ENCODE measurements around the gene FIGNL1.

Gene FIGNL1

DNA sequence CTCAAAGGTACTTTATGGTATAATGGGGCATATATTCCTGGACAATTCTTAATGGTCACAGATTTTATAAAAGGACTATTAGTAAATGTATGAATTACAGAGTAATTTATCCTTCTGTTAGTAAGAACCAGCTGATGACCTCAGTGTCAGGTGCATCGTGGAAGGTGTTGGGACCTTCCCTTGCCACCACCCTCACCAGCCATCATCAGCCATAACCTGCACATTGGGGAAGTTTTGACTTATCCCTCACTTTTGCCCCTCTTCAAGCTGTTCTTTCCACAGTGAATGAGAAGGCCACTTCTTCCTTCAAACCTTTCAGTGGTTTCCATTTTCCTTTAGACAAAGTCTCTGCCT is 52.2 kb downstream of the FIGNL1 start:
- H3K9ac ChIP-seq (ENCODE audit: low read length): no peak overlapping the region
- no peak overlapping the region for H2AFZ ChIP-seq (ENCODE audit: low read length)
- TF ChIP-seq CTCF (IDR thresholded peaks at IDR 0.05; ENCODE audit: low read length) (no peak), EZH2 (IDR thresholded peaks at IDR 0.05; ENCODE audit: borderline replicate concordance, low read length) (no peak)
- peaks cover 96% of the 10 kb centered on the region for H3K36me3 ChIP-seq (ENCODE audit: insufficient read depth, low read length)
- H4K20me1 ChIP-seq (ENCODE audit: insufficient read depth, low read length): no peaks in the 10 kb centered on the region
- H3K4me3 ChIP-seq (ENCODE audit: low read depth, low read length, poor library complexity, severe bottlenecking): no peak overlapping the region
- no peaks in the 10 kb centered on the region for H3K79me2 ChIP-seq (ENCODE audit: insufficient read depth, low read length)
- no peaks in the 10 kb centered on the region for H3K27me3 ChIP-seq (ENCODE audit: insufficient read depth, low read length)
- H3F3A ChIP-seq (ENCODE audit: insufficient read depth, low read length): peaks cover 15% of the 10 kb centered on the region
- peaks cover 7% of the 10 kb centered on the region for H3K4me1 ChIP-seq (ENCODE audit: insufficient read depth, low read length, severe bottlenecking)
- H3K9me2 ChIP-seq (ENCODE audit: low read depth, low read length): no peaks in the 10 kb centered on the region
- no peaks in the 10 kb centered on the region for H3K9me3 ChIP-seq (ENCODE audit: low read length)
- no peak overlapping the region for H3K27ac ChIP-seq (ENCODE audit: low read depth, low read length, poor library complexity, severe bottlenecking)
- H3K4me2 ChIP-seq (ENCODE audit: low read length): no peak overlapping the region

DNA sequence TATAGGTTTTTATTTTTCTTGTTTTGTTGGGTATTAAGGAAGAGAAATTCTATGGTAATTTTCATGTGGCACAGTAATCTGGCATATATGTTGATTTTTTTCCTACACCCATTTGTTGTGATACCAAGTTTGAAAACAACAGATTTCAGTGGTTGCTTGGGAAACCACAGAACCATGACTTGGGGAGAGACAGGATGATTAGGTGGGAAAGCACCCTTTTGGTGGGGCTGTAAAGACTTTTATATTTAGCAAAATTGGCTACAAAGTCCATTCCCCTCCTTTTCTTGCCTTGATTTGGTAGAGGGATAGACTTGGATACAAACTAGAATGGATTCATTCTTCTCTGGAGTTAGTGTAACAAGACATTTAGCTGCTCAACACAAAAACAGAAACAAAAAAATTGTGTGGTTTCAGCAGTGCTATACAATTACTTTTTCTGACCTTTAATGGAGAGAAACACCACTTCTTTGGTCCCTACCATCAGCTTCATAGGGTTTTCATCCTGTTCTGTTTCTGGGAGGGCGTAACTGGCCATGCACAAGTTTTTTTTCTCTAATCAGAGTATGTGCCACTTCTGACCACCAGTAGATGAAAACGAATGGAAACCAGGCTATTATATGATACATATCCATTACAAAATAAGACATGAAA is 52.7 kb downstream of the FIGNL1 start:
- no peak overlapping the region for H3K27ac ChIP-seq (ENCODE audit: low read depth, low read length, poor library complexity, severe bottlenecking)
- no peak overlapping the region for H2AFZ ChIP-seq (ENCODE audit: low read length)
- H3K4me3 ChIP-seq (ENCODE audit: low read depth, low read length, poor library complexity, severe bottlenecking): no peak overlapping the region
- H3K9me3 ChIP-seq (ENCODE audit: low read length): no peaks in the 10 kb centered on the region
- H4K20me1 ChIP-seq (ENCODE audit: insufficient read depth, low read length): no peaks in the 10 kb centered on the region
- H3K9me2 ChIP-seq (ENCODE audit: low read depth, low read length): no peaks in the 10 kb centered on the region
- H3K36me3 ChIP-seq (ENCODE audit: insufficient read depth, low read length): peaks cover 96% of the 10 kb centered on the region
- H3K79me2 ChIP-seq (ENCODE audit: insufficient read depth, low read length): no peaks in the 10 kb centered on the region
- H3K9ac ChIP-seq (ENCODE audit: low read length): no peak overlapping the region
- H3K4me1 ChIP-seq (ENCODE audit: insufficient read depth, low read length, severe bottlenecking): peaks cover 7% of the 10 kb centered on the region
- no peak for TF ChIP-seq EZH2 (IDR thresholded peaks at IDR 0.05; ENCODE audit: borderline replicate concordance, low read length)
- no peak for TF ChIP-seq CTCF (IDR thresholded peaks at IDR 0.05; ENCODE audit: low read length)
- H3K27me3 ChIP-seq (ENCODE audit: insufficient read depth, low read length): no peaks in the 10 kb centered on the region
- peaks cover 10% of the 10 kb centered on the region for H3F3A ChIP-seq (ENCODE audit: insufficient read depth, low read length)
- no peak overlapping the region for H3K4me2 ChIP-seq (ENCODE audit: low read length)

DNA sequence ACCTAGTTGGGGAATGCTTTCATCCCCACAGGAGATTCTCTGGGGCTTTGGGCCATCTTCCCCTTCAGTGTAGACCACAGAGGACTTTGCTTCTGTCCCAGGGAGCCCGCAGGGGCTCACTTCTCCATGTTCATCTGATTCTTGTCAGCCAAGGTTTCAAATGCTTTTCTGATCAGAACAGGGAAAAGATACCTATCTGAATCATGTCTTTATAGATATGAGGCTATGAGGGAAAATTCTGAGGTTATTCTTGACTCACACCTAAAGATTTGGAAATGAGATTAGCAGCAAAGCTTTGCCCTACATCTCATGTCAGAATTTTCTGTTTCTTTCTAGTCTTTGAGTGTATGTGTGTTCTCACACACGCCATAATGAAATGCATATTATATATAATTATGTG is 53.3 kb downstream of the FIGNL1 start:
- no peaks in the 10 kb centered on the region for H3K27me3 ChIP-seq (ENCODE audit: insufficient read depth, low read length)
- no peaks in the 10 kb centered on the region for H3K79me2 ChIP-seq (ENCODE audit: insufficient read depth, low read length)
- H3K9ac ChIP-seq (ENCODE audit: low read length): no peak overlapping the region
- no peaks in the 10 kb centered on the region for H3K9me2 ChIP-seq (ENCODE audit: low read depth, low read length)
- H3K4me2 ChIP-seq (ENCODE audit: low read length): no peak overlapping the region
- H3K27ac ChIP-seq (ENCODE audit: low read depth, low read length, poor library complexity, severe bottlenecking): no peak overlapping the region
- peaks cover 7% of the 10 kb centered on the region for H3K4me1 ChIP-seq (ENCODE audit: insufficient read depth, low read length, severe bottlenecking)
- H4K20me1 ChIP-seq (ENCODE audit: insufficient read depth, low read length): no peaks in the 10 kb centered on the region
- no peak overlapping the region for H3K4me3 ChIP-seq (ENCODE audit: low read depth, low read length, poor library complexity, severe bottlenecking)
- no peak overlapping the region for H2AFZ ChIP-seq (ENCODE audit: low read length)
- H3K36me3 ChIP-seq (ENCODE audit: insufficient read depth, low read length): peaks cover 96% of the 10 kb centered on the region
- no peaks in the 10 kb centered on the region for H3K9me3 ChIP-seq (ENCODE audit: low read length)
- TF ChIP-seq EZH2 (IDR thresholded peaks at IDR 0.05; ENCODE audit: borderline replicate concordance, low read length): no peak
- no peak for TF ChIP-seq CTCF (IDR thresholded peaks at IDR 0.05; ENCODE audit: low read length)
- peaks cover 10% of the 10 kb centered on the region for H3F3A ChIP-seq (ENCODE audit: insufficient read depth, low read length)
